Activated B cell treated with CpG ODN at 0.5 μM for 24 hours (primary cell): ENCODE measurements around the gene C2CD2L. TPM values are rescaled to one million over a fixed set of nuclear protein-coding genes. Genes with fewer than 3 reads are reported as not detected.

Experiments used
- ATAC-seq: fragments of 200-7000 bp; cut with Tn5 transposase; one replicate; pipeline ENCODE4 v1.10.0; 2021; ENCODE audit warnings: low read depth, mild to moderate bottlenecking, moderate library complexity
- CTCF ChIA-PET: fragments of 350-600 bp; sonication (Branson Sonifier 250); formaldehyde crosslinking; loops from one replicate; lab custom pipeline; 2021; ENCODE audit warnings: antibody characterized with exemption; lab: Charles Lee
- POLR2A ChIA-PET: fragments of 350-600 bp; sonication (Branson Sonifier 250); formaldehyde crosslinking; loops from one replicate; lab custom pipeline; 2021; ENCODE audit warnings: antibody characterized with exemption; lab: Charles Lee
- DNase-seq: peaks from one replicate; pipeline ENCODE4 v3.0.0; 2022
- H3K27ac Mint-ChIP-seq: one replicate; pipeline ENCODE4 v1.8.0; 2020; ENCODE audit warnings: mixed read lengths
- H3K27me3 Mint-ChIP-seq: one replicate; pipeline ENCODE4 v1.8.0; 2021; ENCODE audit warnings: mixed read lengths
- H3K36me3 Mint-ChIP-seq: one replicate; pipeline ENCODE4 v1.8.0; 2021; ENCODE audit warnings: low read depth, mixed read lengths
- H3K4me1 Mint-ChIP-seq: one replicate; pipeline ENCODE4 v1.8.0; 2021; ENCODE audit warnings: mixed read lengths
- H3K4me3 Mint-ChIP-seq: one replicate; pipeline ENCODE4 v1.8.0; 2020; ENCODE audit warnings: mild to moderate bottlenecking, mixed read lengths
- H3K9me3 Mint-ChIP-seq: one replicate; pipeline ENCODE4 v1.8.0; 2020; ENCODE audit warnings: mixed read lengths
- intact Hi-C: fragments of 100-400 bp; cut with micrococcal nuclease; formaldehyde crosslinking; loops from one replicate; pipeline ENCODE4 v1.15.1; 2024
- total RNA-seq: library from RNA; stranded (reverse); gene quantifications from 2 replicates; pipeline ENCODE4 v1.2.3, GENCODE V29; 2022
- TF ChIP-seq, protein P1 (sequence below): fragments of 200-600 bp; IDR thresholded peaks from one replicate; pipeline ENCODE4 v1.8.0; 2022; ENCODE audit warnings: antibody characterized with exemption, mild to moderate bottlenecking

Gene C2CD2L
- total RNA-seq, 1 donor from 2014 or later = 6.7 TPM

DNA sequence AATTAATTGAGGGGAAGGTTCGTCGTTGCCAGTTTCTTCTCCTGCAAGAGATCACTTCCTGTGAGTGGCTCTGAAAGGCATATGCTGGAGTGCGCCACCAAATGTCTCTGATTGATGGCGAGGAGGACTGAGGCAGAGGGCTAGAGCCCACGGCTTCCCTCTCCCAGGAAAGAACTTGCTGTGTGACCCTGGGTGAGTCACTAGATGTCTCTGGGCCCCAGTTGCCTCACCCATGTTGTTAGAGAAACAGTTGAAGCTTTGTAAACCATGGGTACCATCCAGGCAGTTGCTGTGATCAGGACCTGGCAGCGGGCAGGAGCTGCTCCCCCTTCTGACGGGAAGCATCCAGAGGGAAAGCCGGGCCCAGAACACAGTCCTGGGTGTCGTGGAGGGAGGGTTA is 44.9 kb downstream of the C2CD2L start:
- ChIA-PET CTCF (no interaction called here), POLR2A (no interaction called here)
- DNase-seq (no peak), ATAC-seq (no peak)
- H3K36me3 Mint-ChIP-seq = no peaks in the 10 kb centered on the region
- H3K4me3 Mint-ChIP-seq = no peak overlapping the region
- H3K27ac Mint-ChIP-seq = no peak overlapping the region
- no peaks in the 10 kb centered on the region for H3K9me3 Mint-ChIP-seq
- intact Hi-C loops = no loop called here
- TF ChIP-seq, protein P1, sequence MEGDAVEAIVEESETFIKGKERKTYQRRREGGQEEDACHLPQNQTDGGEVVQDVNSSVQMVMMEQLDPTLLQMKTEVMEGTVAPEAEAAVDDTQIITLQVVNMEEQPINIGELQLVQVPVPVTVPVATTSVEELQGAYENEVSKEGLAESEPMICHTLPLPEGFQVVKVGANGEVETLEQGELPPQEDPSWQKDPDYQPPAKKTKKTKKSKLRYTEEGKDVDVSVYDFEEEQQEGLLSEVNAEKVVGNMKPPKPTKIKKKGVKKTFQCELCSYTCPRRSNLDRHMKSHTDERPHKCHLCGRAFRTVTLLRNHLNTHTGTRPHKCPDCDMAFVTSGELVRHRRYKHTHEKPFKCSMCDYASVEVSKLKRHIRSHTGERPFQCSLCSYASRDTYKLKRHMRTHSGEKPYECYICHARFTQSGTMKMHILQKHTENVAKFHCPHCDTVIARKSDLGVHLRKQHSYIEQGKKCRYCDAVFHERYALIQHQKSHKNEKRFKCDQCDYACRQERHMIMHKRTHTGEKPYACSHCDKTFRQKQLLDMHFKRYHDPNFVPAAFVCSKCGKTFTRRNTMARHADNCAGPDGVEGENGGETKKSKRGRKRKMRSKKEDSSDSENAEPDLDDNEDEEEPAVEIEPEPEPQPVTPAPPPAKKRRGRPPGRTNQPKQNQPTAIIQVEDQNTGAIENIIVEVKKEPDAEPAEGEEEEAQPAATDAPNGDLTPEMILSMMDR = no peak
- peaks cover 53% of the 10 kb centered on the region for H3K27me3 Mint-ChIP-seq
- H3K4me1 Mint-ChIP-seq = peaks cover 12% of the 10 kb centered on the region

DNA sequence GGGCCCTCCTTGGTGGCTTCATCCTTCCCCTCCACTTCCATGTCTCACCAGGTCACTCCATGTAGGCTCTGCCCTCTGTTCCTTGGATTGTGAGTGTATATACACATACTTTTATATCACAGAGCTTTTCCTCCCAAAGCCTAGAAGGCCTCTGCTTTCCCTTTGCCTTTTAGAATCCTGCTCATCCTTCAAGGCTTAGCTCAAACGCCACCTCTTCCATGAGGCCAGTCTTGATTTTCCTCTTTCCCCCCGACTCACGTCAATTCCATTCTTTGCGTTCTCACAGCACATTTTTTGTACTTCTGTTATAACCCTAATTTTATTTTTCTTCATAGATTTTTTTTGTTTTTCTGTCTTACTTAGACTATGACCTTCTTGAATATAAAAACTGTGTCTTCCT is 45.5 kb downstream of the C2CD2L start:
- DNase-seq = no peak
- peaks cover 11% of the 10 kb centered on the region for H3K4me1 Mint-ChIP-seq
- intact Hi-C loops = no loop called here
- TF ChIP-seq, protein P1 = no peak
- ChIA-PET POLR2A (interaction anchor here (0.6 kb wide), 1 partner anchor 44 kb away, joined by 5 read pairs; no protein-coding TSS in a partner anchor), CTCF (no interaction called here)
- ATAC-seq = no peak
- H3K9me3 Mint-ChIP-seq = no peaks in the 10 kb centered on the region
- no peaks in the 10 kb centered on the region for H3K36me3 Mint-ChIP-seq
- H3K4me3 Mint-ChIP-seq = no peak overlapping the region
- H3K27ac Mint-ChIP-seq = no peak overlapping the region
- H3K27me3 Mint-ChIP-seq = peaks cover 48% of the 10 kb centered on the region

DNA sequence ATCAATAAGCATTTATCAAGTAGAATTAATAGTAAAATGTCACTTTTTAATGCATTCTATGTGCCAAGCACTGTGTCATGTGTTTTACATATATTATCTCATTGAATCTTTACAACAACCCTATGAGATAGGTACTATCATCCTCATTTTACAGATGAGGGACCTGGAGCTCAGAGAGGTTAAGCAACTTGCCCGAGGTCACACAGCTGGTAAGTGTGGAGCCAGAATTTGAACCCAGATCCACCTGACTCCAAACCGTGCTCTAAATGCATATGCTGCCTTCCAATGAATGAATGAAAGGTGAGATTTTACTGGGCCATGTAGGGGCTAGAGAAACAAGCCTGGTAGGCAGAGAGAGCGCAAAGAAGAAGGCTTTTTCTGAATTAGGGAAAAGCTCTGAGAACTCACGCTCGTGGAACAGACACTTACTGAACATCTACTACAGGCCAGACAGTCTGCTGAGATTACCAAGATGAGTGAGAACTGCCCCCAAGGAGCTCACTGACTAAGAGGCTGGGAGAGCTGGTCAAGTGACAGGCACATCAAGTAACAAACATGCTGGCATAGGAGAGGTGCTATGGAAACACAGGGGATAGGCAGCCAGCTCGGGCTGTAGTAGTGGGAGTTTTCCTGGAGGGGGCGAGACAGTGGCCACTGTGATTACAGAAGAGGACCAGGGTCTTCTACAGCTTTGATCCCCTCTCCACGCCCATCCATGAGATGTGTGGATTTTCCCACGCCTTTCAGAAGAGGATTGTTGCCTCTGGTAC is 46.1 kb downstream of the C2CD2L start:
- Mint-ChIP-seq H3K27ac (no peak overlapping the region), H3K9me3 (no peaks in the 10 kb centered on the region), H3K4me3 (no peak overlapping the region), H3K36me3 (no peaks in the 10 kb centered on the region), H3K27me3 (peaks cover 42% of the 10 kb centered on the region), H3K4me1 (peaks cover 7% of the 10 kb centered on the region)
- DNase-seq = no peak
- TF ChIP-seq, protein P1 = no peak
- ChIA-PET POLR2A (interaction anchor here (0.6 kb wide), 1 partner anchor 44 kb away, joined by 5 read pairs; no protein-coding TSS in a partner anchor), CTCF (no interaction called here)
- intact Hi-C loops = no loop called here
- ATAC-seq = no peak

DNA sequence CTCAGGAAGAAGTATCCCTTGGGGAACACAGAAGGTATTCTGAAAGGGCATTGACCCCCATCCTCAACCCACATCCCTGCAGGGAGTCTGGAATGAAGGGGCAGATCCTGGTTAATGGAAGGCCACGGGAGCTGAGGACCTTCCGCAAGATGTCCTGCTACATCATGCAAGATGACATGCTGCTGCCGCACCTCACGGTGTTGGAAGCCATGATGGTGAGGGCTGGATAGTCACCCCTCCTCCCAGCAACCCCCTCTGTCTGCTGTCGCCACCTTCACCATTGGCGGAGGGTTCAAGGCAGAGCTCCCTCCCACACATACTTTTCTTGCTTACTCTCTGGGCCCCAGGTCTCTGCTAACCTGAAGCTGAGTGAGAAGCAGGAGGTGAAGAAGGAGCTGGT is 47.0 kb downstream of the C2CD2L start:
- Mint-ChIP-seq H3K9me3 (no peaks in the 10 kb centered on the region), H3K36me3 (no peaks in the 10 kb centered on the region), H3K27me3 (peaks cover 39% of the 10 kb centered on the region), H3K27ac (no peak overlapping the region), H3K4me1 (peaks cover 4% of the 10 kb centered on the region), H3K4me3 (no peak overlapping the region)
- DNase-seq (no peak), ATAC-seq (no peak)
- ChIA-PET POLR2A (no interaction called here), CTCF (interaction anchor here (1.2 kb wide), 1 partner anchor 15 kb away, joined by 3 read pairs; the partner anchor contains the start of gene NLRX1)
- TF ChIP-seq, protein P1 = no peak
- intact Hi-C loops = no loop called here

DNA sequence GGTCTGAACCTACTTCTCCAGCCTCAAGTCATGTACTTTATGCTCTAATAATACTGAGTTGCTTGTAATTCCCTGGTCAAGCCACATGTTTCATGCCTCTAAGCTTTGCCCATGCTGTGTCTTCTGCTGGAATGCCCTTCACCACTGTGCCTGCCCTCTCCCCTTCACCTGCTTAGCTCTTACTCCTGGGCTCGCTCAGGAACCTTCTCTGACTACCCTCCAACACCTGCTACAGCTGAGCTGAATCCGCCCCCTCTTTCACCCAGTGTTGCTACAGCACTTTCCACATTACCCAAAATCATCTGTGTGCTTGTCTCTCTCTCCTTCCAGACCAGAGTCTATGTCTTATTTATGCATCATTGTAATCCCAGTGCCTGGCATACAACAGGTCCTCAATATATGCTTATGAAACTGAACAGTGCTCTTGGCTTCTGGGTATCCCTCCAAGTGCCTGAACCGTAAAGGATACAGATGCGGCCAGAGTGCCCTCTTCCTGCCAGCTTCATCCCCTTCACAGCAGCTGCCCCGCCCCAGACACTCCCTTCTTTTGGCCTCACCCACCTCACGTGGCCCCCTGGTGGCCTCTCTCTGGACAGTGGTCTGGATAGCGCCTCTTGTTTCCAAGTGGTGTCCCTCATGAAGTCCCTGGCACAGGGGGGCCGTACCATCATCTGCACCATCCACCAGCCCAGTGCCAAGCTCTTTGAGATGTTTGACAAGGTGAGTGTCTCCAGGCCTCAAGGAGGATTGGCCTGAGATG is 48.8 kb downstream of the C2CD2L start:
- Mint-ChIP-seq H3K27ac (no peak overlapping the region), H3K36me3 (no peaks in the 10 kb centered on the region), H3K4me1 (no peaks in the 10 kb centered on the region), H3K9me3 (no peaks in the 10 kb centered on the region), H3K4me3 (no peak overlapping the region), H3K27me3 (peaks cover 34% of the 10 kb centered on the region)
- CTCF ChIA-PET = no interaction called here
- DNase-seq (no peak), ATAC-seq (peak; percentile 54)
- POLR2A ChIA-PET = no interaction called here
- TF ChIP-seq, protein P1 = no peak
- intact Hi-C loops = no loop called here
